ENCODE data around the gene PLXDC2. TPM values are rescaled to one million over a fixed set of nuclear protein-coding genes. Genes with fewer than 3 reads are reported as not detected.

PLXDC2 gene
- total RNA-seq, 1 experiment from 2014 or later: 0.20 TPM

DNA sequence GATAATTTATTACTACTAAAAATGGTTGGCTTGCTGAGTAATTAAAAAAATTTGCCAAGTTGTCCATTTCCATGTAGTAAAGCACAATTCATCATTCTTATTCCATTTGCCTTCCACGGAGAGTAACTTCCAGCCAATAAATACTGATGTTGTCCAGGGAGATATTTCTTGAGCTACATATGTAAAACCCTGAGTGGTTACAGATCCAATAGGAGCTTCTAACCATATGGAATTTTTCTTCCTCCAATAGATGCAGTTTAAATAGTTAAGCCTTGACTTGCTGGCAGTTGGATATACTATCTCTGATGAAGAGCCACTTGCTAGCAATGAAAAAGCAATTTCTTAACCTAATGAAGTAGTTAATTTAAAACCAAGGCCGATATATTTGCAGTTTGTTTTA lies 271.1 kb downstream of the PLXDC2 start:
- no peak overlapping the region for H3K4me3 ChIP-seq (replicated peaks in 1 of 2; ENCODE audit: low read depth in 1 of 2, low read length in 2 of 2)
- no peak for DNase-seq (ENCODE audit: low read depth, low spot score)
- ChIA-PET RAD21 (ENCODE audit: low non-redundant PET in 1 of 2, low total read pairs in 2 of 2, uncharacterized antibody in 2 of 2, unreplicated experiment in 2 of 2) (no interaction called here), CTCF (no interaction called here), POLR2A (no interaction called here)
- H3K9ac ChIP-seq (ENCODE audit: low read length): no peak overlapping the region
- H4K20me1 ChIP-seq (ENCODE audit: insufficient read depth): no peaks in the 10 kb centered on the region
- H3K36me3 ChIP-seq (ENCODE audit: control insufficient read depth in 1 of 2, insufficient read depth in 2 of 2, low read length in 2 of 2): no peaks in the 10 kb centered on the region
- BruUV-seq (replicated peaks): no TSS peak
- intact Hi-C loops (cut with micrococcal nuclease): no loop called here
- H3K9me3 ChIP-seq (ENCODE audit: control insufficient read depth in 1 of 2, insufficient read depth in 1 of 2, low read depth in 1 of 2, low read length in 2 of 2): peaks cover 12 to 25% of the 10 kb centered on the region in 2 experiments; a peak in 2 of 4 replicates
- no peak overlapping the region for H3K4me2 ChIP-seq (ENCODE audit: low read length)
- no peaks in the 10 kb centered on the region for H3K27me3 ChIP-seq (ENCODE audit: insufficient read depth, low read length)
- no peaks in the 10 kb centered on the region for H3K9me2 ChIP-seq (ENCODE audit: insufficient read depth)
- H3K4me1 ChIP-seq (ENCODE audit: control insufficient read depth in 1 of 2, insufficient read depth in 2 of 2, low read length in 2 of 2): no peaks in the 10 kb centered on the region
- no peaks in the 10 kb centered on the region for H3K79me2 ChIP-seq (ENCODE audit: insufficient read depth, low read length)
- ATAC-seq: no peak
- no peak overlapping the region for H2AFZ ChIP-seq (ENCODE audit: low read depth, low read length, poor library complexity, severe bottlenecking)
- H3K27ac ChIP-seq (ENCODE audit: low read depth, low read length): no peak overlapping the region
- TF ChIP-seq ELF1 (IDR thresholded peaks at IDR 0.05; ENCODE audit: borderline replicate concordance, low read depth) (no peak), POLR2AphosphoS5 (IDR thresholded peaks at IDR 0.05; ENCODE audit: low read depth, low read length) (no peak), SRF (IDR thresholded peaks at IDR 0.05; ENCODE audit: low read depth) (no peak), EZH2phosphoT487 (IDR thresholded peaks at IDR 0.05; ENCODE audit: borderline replicate concordance) (no peak), ATF3 (IDR thresholded peaks at IDR 0.05) (no peak), ZBTB33 (IDR thresholded peaks at IDR 0.05; ENCODE audit: extremely low read depth, insufficient replicate concordance, low read length) (no peak), CBX3 (IDR thresholded peaks at IDR 0.05; ENCODE audit: low read depth) (no peak), POLR2A (IDR thresholded peaks at IDR 0.05; ENCODE audit: borderline replicate concordance, extremely low read depth, insufficient read depth, insufficient read length) (no peak), EGR1 (IDR thresholded peaks at IDR 0.05; ENCODE audit: low read depth) (no peak), SIN3A (IDR thresholded peaks at IDR 0.05; ENCODE audit: low read depth) (no peak), SP1 (IDR thresholded peaks at IDR 0.05; ENCODE audit: low read depth) (no peak), CEBPB (IDR thresholded peaks at IDR 0.05; ENCODE audit: low read depth) (no peak), ZFX (IDR thresholded peaks at IDR 0.05) (no peak), JUND (IDR thresholded peaks at IDR 0.05) (no peak)
- TF ChIP-seq, protein P1, sequence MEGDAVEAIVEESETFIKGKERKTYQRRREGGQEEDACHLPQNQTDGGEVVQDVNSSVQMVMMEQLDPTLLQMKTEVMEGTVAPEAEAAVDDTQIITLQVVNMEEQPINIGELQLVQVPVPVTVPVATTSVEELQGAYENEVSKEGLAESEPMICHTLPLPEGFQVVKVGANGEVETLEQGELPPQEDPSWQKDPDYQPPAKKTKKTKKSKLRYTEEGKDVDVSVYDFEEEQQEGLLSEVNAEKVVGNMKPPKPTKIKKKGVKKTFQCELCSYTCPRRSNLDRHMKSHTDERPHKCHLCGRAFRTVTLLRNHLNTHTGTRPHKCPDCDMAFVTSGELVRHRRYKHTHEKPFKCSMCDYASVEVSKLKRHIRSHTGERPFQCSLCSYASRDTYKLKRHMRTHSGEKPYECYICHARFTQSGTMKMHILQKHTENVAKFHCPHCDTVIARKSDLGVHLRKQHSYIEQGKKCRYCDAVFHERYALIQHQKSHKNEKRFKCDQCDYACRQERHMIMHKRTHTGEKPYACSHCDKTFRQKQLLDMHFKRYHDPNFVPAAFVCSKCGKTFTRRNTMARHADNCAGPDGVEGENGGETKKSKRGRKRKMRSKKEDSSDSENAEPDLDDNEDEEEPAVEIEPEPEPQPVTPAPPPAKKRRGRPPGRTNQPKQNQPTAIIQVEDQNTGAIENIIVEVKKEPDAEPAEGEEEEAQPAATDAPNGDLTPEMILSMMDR (IDR thresholded peaks at IDR 0.05 in 2 of 3, conservative IDR thresholded peaks at IDR 0.05 in 1 of 3; ENCODE audit: borderline replicate concordance in 1 of 3, insufficient read depth in 1 of 3, low read depth in 2 of 3, low read length in 2 of 3): no peak
- TF ChIP-seq, protein P2, sequence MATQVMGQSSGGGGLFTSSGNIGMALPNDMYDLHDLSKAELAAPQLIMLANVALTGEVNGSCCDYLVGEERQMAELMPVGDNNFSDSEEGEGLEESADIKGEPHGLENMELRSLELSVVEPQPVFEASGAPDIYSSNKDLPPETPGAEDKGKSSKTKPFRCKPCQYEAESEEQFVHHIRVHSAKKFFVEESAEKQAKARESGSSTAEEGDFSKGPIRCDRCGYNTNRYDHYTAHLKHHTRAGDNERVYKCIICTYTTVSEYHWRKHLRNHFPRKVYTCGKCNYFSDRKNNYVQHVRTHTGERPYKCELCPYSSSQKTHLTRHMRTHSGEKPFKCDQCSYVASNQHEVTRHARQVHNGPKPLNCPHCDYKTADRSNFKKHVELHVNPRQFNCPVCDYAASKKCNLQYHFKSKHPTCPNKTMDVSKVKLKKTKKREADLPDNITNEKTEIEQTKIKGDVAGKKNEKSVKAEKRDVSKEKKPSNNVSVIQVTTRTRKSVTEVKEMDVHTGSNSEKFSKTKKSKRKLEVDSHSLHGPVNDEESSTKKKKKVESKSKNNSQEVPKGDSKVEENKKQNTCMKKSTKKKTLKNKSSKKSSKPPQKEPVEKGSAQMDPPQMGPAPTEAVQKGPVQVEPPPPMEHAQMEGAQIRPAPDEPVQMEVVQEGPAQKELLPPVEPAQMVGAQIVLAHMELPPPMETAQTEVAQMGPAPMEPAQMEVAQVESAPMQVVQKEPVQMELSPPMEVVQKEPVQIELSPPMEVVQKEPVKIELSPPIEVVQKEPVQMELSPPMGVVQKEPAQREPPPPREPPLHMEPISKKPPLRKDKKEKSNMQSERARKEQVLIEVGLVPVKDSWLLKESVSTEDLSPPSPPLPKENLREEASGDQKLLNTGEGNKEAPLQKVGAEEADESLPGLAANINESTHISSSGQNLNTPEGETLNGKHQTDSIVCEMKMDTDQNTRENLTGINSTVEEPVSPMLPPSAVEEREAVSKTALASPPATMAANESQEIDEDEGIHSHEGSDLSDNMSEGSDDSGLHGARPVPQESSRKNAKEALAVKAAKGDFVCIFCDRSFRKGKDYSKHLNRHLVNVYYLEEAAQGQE (IDR thresholded peaks at IDR 0.05; ENCODE audit: low read depth): no peak

Data from HCT116 (cell line).